Activated T-cell treated with anti-CD3 and anti-CD28 coated beads for 24 hours (primary cell): ENCODE data around the gene TBC1D10A.

Source experiments
- DNase-seq: peaks from one replicate; pipeline ENCODE4 v3.0.0-alpha.2; 2020; ENCODE audit warnings: low read depth

The TBC1D10A gene

DNA sequence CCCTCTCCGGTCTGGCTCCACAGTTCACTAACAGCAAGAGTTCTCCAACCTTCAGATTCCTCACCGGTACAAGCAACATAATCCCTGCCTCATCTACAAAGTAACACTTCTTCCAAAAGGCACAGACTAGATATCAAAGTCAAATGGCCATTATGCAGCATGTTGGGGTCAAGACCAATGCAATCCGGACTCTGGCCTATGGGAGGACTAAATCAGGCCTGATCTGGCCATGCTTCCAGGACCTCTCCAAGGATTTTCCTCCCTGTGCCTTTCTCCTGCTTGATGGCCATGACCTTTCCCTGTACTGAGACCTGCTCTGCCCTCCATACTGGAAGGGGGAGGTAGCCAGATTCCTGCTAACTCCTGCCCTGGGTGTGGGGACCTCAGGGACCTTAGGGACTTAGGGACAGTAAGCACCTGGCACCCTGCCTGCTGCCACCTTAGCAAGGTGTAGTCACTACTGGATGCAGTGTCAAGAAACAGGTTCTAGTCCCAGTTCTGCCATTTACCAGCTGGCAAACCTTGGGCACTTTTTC, 6.7 kb downstream of the TBC1D10A start:
- no peak for DNase-seq

- no peak for DNase-seq
Measured at GRCh38 chr22:30318799-30319419, 7.8 kb downstream of the TBC1D10A start.

- no peak for DNase-seq
Measured at GRCh38 chr22:30317778-30318177, 9.0 kb downstream of the TBC1D10A start.

DNA sequence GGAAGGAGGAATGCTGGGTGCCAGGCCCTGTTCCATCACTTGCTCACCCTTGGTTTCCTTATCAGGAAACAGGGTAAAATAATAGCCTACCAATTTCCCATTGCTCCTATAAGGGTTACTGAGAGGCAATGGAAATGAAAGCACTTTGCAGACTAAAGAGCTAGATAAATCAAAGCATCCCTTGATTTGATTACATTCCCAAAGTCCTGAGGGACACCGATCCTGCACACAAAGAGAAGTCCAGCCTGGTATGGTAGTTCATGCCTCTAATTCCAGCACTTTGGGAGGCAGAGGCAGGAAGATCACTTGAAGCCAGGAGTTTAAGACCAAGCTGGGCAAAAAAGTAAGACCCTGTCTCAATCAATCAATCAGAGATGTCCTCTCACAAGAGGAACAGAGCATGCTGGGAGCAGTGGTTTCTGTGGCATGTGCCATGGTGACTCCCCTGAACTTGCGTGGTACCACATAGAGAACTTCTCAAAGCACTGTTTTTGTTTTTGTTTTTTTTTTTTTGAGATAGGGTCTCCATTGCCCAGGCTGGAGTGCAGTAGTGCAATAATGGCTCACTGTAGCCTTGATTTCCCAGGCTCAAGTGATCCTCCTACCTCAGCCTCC, 10.7 kb downstream of the TBC1D10A start:
- no peak for DNase-seq

GRCh38 chr22:30314915-30315314, 11.8 kb downstream of the TBC1D10A start:
- DNase-seq: no peak

DNA sequence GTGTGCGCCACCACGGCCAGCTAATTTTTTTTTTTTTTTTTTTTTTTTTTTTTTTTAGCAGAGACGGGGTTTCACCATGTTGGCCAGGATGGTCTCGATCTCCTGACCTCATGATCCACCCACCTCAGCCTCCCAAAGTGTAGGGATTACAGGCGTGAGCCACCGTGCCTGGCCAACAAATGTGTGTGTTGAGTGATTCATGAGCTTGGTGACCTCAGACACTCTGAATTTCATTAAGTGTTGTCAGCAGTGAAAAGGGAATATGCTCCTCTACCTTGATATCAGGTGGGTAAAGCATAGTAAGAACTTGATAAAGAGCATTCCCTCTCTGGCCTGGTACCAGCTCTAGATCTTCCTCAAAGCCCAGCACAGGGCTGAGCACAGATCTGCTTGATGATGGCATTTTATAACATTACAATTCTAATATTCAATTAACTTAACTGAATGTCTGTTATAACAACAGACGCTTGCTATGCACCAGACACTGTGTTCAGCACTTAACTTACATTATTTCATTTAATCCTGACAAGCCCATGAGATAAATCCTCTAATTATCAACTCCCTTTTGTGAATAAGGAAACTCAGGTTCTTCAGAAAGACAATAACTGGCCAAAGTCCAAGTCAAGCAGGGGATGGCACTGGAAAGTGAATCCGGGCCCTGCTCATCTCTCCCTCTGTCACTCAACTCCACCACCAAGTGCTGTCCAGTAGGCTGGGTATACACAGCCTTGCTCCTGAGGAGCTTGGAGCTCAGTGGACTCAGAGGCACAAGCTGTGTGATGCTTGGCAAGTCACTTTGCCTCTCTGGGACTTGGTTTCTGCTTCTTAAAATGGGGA, 13.0 kb downstream of the TBC1D10A start:
- no peak for DNase-seq

DNA sequence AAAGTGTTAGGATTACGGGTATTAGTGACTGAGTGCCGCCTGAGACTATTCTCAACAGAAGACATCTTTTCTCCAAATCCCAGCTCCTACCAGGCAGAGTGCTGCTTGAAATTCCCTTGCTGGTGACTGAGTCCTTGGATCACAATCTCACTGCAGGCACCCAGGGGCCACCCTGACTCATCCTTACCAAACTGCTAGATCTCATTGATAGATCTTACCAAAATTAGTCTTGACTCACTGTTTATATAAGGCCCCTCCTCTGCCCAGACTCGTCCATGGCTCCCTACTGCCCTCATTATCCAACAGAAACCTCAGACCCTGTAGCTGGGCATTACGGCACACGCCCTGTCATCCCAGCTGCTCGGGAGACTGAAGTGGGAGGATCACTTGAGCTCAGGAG, 14.7 kb downstream of the TBC1D10A start:
- DNase-seq: no peak

DNA sequence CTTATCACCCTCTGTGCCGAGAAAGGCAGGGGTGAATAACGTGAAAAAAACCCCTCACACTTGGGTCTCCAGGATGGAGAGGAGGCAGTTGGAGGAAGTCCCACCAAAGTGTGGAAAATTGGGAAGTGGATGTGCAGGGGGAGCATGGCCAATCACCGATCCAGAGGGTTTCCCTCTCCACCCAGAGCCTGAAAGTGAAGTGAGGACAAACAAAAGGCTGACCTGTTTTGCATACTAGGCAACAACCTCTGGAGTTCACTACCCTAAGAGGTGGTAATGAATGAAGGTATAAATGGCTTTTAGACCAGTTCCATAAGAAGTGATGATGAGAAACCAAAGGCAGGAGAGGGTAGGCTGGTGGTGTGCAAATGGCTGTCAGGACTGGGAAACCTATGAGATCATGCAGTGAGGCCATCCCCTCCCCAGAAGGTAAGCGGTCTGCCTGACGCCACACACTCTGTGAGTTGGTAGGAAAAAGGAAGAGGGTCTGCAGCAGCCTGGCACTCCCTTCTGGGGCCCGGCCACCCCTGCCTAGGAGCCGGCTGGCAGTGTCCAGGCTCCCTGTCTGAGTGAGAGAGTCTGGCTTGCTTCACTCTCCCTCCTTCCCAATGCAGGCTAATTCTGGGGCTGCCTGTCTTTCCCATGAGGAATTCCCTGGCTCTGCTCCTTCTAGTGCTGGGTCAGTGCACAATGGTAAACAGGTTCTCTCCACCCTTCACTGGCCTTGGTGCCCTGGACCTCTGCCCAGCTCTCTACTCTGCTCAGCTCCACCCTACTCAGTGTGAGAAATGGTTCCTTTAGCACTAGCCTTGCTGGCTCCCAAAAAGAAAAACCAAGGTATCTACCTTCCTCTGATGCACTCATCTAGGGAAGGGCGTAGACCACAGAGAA, 15.6 kb downstream of the TBC1D10A start:
- DNase-seq: no peak

DNA sequence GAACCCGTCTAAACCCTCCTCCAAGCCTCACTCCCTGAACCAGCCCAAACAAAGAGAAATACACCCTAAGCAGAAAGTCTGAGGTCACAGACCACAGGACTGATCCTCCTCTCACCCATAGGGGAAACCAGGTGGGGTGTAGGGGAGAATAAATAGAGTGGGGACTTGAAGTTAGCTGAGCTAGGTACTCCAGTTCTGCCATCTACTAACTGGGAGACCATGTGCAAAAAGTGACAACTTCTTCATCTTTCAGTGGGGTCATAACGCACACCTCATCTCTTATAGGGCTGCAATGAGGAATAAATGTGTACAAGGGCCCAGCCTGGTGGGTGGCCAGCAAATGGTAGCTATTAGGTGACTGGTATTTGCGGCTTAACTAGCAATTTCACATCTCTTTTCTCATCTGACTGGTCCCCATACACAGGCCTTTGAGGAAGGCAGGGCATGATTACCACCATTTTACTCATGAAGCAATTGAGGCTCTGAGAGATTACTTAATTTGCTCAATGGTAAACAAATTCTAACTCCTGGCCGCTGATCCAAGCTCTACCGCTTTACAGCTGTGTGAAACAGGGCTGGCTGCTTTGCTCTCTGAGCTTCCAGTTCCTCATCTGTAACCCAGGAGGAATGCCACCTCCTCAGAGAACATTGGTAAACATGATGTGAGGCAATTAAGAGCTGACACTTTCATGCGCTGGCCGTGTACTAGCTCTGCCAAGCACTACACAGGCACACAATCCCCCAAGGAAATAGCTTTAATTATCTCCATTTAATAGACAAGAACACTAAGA, 16.6 kb downstream of the TBC1D10A start:
- no peak for DNase-seq

DNA sequence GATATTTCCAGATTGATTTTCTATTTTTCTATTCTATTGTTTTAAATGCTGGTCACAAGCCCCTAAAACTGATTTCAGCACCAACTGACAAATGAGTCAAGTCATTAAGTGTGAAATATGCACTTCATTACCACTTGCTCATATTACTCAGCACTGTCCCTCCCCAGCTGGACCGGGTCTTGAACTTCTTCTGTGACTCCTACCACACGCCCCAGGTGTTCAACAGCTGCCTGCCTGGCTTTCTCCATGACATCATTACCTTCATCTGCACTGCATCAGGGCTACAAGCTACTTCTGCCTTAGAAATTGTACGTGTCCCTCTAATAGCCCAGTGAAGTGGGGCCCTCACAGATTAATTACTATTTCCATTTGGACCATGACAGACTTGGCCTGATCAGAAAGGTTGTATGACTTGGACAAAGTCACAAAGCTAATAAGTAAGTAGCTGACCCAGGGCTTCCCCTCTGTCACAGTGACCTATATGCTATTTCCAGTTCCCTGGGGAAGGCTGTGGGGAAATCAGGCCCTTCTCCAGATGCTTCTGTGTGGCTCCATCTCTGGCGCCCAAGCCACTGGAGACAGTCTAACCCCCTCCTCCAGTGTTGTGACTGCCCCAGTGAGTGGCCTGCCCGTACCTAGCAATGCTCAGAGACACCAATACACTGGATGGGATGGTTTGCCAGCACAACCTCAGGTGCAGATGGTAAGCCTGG, 18.1 kb downstream of the TBC1D10A start:
- DNase-seq: no peak

GRCh38 chr22:30308093-30308492, 18.6 kb downstream of the TBC1D10A start:
- no peak for DNase-seq

GRCh38 chr22:30307041-30307574, 19.6 kb downstream of the TBC1D10A start:
- no peak for DNase-seq

- no peak for DNase-seq
Measured at GRCh38 chr22:30306627-30307011, 20.1 kb downstream of the TBC1D10A start.

DNA sequence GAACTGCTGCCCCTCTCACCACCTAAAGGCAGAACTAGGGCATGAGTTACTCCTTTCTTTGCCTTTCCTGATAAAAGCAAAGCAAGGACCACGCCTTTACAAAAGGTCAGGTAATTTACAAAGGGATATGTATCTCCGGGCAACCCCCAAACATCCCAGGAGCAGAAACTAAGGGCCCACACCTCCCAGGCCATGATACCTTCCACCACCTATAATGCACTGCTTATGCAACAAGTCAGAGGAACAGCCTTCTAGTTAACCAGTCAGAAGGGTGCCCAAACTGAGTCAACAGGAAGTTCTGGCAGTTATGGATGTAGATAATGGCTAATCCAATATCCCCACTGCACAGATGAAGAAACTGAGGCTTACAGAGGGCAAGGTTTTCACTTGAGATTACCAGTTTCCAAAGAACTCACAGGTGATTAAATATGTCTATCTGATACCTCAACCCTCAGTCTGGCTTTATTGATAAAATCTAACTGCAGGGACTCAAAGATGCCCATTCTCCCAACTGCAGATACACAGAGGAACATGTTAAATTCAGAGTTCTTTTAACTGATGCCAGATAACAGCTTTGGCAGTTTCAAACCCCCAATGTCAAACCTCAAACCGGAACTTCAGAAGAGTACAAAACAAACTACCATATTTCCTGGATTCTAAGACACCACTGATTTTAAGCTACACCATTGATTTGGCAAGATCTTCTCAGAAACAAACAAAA, 20.7 kb downstream of the TBC1D10A start:
- no peak for DNase-seq

GRCh38 chr22:30305519-30305905, 21.2 kb downstream of the TBC1D10A start:
- DNase-seq: no peak

GRCh38 chr22:30304495-30305244, 22.1 kb downstream of the TBC1D10A start:
- DNase-seq: no peak

- DNase-seq: no peak
Measured at GRCh38 chr22:30302810-30303138, 24.0 kb downstream of the TBC1D10A start.

- DNase-seq: no peak
Measured at GRCh38 chr22:30301995-30302809, 24.5 kb downstream of the TBC1D10A start.
